Gastroesophageal sphincter (tissue), 4 donors: ENCODE results near the gene POLK. TPM values are rescaled to one million over a fixed set of nuclear protein-coding genes. Genes with fewer than 3 reads are reported as not detected.

ENCODE experiments used
- ATAC-seq: fragments of 150-250 bp; one replicate; pipeline ENCODE4 v1.9.1; 2016; ENCODE audit warnings: mild to moderate bottlenecking, moderate library complexity
- H3K27ac ChIP-seq, 4 donors: fragments of 200-600 bp; sonication (generic) in 3 of 4; 1 replicate in 3 of 4; 2 replicates in 1 of 4; pipeline ENCODE4 v1.5.1; 2016 to 2019
- H3K27me3 ChIP-seq: fragments of 200-600 bp; sonication (generic); one replicate; pipeline ENCODE4 v1.5.1; 2019
- H3K36me3 ChIP-seq, 2 donors: fragments of 200-600 bp; sonication (generic); one replicate each; pipeline ENCODE4 v1.5.1; 2019; ENCODE audit warnings: control low read depth in 1 of 2
- H3K4me1 ChIP-seq, 3 donors: fragments of 200-600 bp; sonication (generic); 1 replicate in 2 of 3; 2 replicates in 1 of 3; pipeline ENCODE4 v1.5.1; 2016 to 2019; ENCODE audit warnings: control low read depth in 2 of 3
- H3K4me3 ChIP-seq, 2 donors: fragments of 200-600 bp; sonication (generic); one replicate each; pipeline ENCODE4 v1.5.1; 2019; ENCODE audit warnings: mild to moderate bottlenecking in 1 of 2, moderate library complexity in 1 of 2
- H3K9me3 ChIP-seq, 3 donors: fragments of 200-600 bp; sonication (generic); one replicate each; pipeline ENCODE4 v1.5.1; 2017 to 2019; ENCODE audit warnings: control low read depth in 2 of 3
- CTCF ChIP-seq, 4 experiments: fragments of 200-600 bp in 2 of 4; fragments of 450-650 bp in 2 of 4; sonication (generic) in 1 of 4; IDR thresholded peaks; one replicate each; pipeline ENCODE4 v1.5.1; 2017 to 2019; ENCODE audit warnings: antibody characterized with exemption in 4 of 4, mild to moderate bottlenecking in 2 of 4, moderate library complexity in 2 of 4
- EP300 ChIP-seq: sonication (generic); formaldehyde crosslinking; IDR thresholded peaks from one replicate; pipeline ENCODE4 v1.6.1; 2017; ENCODE audit warnings: antibody characterized with exemption, mild to moderate bottlenecking
- POLR2A ChIP-seq, 2 donors: fragments of 450-650 bp; IDR thresholded peaks; one replicate each; pipeline ENCODE4 v1.6.1; 2017; ENCODE audit warnings: antibody characterized with exemption in 2 of 2, mild to moderate bottlenecking in 2 of 2, moderate library complexity in 1 of 2
- POLR2AphosphoS5 ChIP-seq: sonication (generic); formaldehyde crosslinking; IDR thresholded peaks from one replicate; pipeline ENCODE4 v1.6.1; 2017; ENCODE audit warnings: antibody characterized with exemption
- WGBS, 2 donors: methylation state at CpG; one replicate each; pipeline ENCODE4 v1.1.5; 2018; ENCODE audit warnings: low coverage in 1 of 2; 5-methylcytosine and 5-hydroxymethylcytosine counted together
- total RNA-seq, 4 donors: library from RNA; depleted of rRNA; stranded (reverse); fragments of >200 nt; gene quantifications; one replicate each; pipeline ENCODE4 v1.1.0, GENCODE V29; 2016

POLK gene
- total RNA-seq, 4 donors from 2014 or later = 34.7 to 64.4 (median 41.8) TPM

- no peaks in the 10 kb centered on the region for H3K36me3 ChIP-seq
- no peaks in the 10 kb centered on the region for H3K4me1 ChIP-seq
- WGBS, 2 donors = no CpG with 5 or more reads among the region's 1 CpG
- H3K27ac ChIP-seq = no peak overlapping the region
- no peak for ATAC-seq
- no peaks in the 10 kb centered on the region for H3K27me3 ChIP-seq
- TF ChIP-seq CTCF (IDR thresholded peaks at IDR 0.05) (no peak), POLR2A (IDR thresholded peaks at IDR 0.05) (no peak), POLR2AphosphoS5 (no peak), EP300 (no peak)
- no peaks in the 10 kb centered on the region for H3K9me3 ChIP-seq
- H3K4me3 ChIP-seq = no peak overlapping the region
These were observed 116.1 kb downstream of the POLK start for GRCh38 chr5:75627801-75628200.

GRCh38 chr5:75630875-75631274 is 119.2 kb downstream of the POLK start:
- no peak for ATAC-seq
- TF ChIP-seq POLR2A (IDR thresholded peaks at IDR 0.05) = no peak
- no peak for TF ChIP-seq CTCF (IDR thresholded peaks at IDR 0.05)
- TF ChIP-seq POLR2AphosphoS5 = no peak
- TF ChIP-seq EP300 = no peak
- H3K36me3 ChIP-seq = no peaks in the 10 kb centered on the region
- H3K4me1 ChIP-seq = no peaks in the 10 kb centered on the region
- H3K27me3 ChIP-seq = no peaks in the 10 kb centered on the region
- 100% methylated on average over 2 of the region's 2 CpGs for WGBS, 2 donors
- no peaks in the 10 kb centered on the region for H3K9me3 ChIP-seq
- no peak overlapping the region for H3K27ac ChIP-seq
- H3K4me3 ChIP-seq = no peak overlapping the region

GRCh38 chr5:75632321-75632720 is 120.6 kb downstream of the POLK start:
- 60 to 100% methylated on average over 1 of the region's 1 CpG for WGBS, 2 donors
- Histone ChIP-seq H3K4me1 (no peaks in the 10 kb centered on the region), H3K36me3 (no peaks in the 10 kb centered on the region)

GRCh38 chr5:75637949-75638348 is 126.3 kb downstream of the POLK start:
- no peaks in the 10 kb centered on the region for H3K4me1 ChIP-seq
- no peak for ATAC-seq
- no peak overlapping the region for H3K4me3 ChIP-seq
- no peaks in the 10 kb centered on the region for H3K27me3 ChIP-seq
- WGBS, 2 donors = 40 to 100% methylated on average over 1 of the region's 1 CpG
- H3K27ac ChIP-seq = no peak overlapping the region
- peaks cover 0 to 5% (median 0%) of the 10 kb centered on the region in 3 donors for H3K9me3 ChIP-seq
- no peak for TF ChIP-seq POLR2A (IDR thresholded peaks at IDR 0.05)
- H3K36me3 ChIP-seq = no peaks in the 10 kb centered on the region

More at GRCh38 chr5:75632321-75632720, 120.6 kb downstream of the POLK start:
- Histone ChIP-seq H3K9me3 (no peaks in the 10 kb centered on the region), H3K4me3 (no peak overlapping the region), H3K27me3 (no peaks in the 10 kb centered on the region), H3K27ac (no peak overlapping the region)
- no peak for TF ChIP-seq CTCF (IDR thresholded peaks at IDR 0.05)
- TF ChIP-seq POLR2AphosphoS5 = no peak
- TF ChIP-seq EP300 = no peak
- no peak for TF ChIP-seq POLR2A (IDR thresholded peaks at IDR 0.05)
- ATAC-seq = no peak

- ATAC-seq = no peak
- H3K9me3 ChIP-seq = peaks cover 0 to 5% (median 0%) of the 10 kb centered on the region in 3 donors
- TF ChIP-seq POLR2AphosphoS5 (no peak), POLR2A (IDR thresholded peaks at IDR 0.05) (no peak), CTCF (IDR thresholded peaks at IDR 0.05) (no peak), EP300 (no peak)
- H3K36me3 ChIP-seq = no peaks in the 10 kb centered on the region
- H3K4me1 ChIP-seq = no peaks in the 10 kb centered on the region
- H3K27ac ChIP-seq = no peak overlapping the region
- no peaks in the 10 kb centered on the region for H3K27me3 ChIP-seq
- H3K4me3 ChIP-seq = no peak overlapping the region
- 45 to 55% methylated on average over 2 to 3 of the region's 3 CpGs for WGBS, 2 donors
These were observed 128.0 kb downstream of the POLK start for GRCh38 chr5:75639535-75640311.
